CD14-positive monocyte (primary cell): ENCODE data around the gene KRTAP10-1. TPM values are rescaled to one million over a fixed set of nuclear protein-coding genes. Genes with fewer than 3 reads are reported as not detected.

Experiments
- DNase-seq, 3 donors: peaks; one replicate each; pipeline ENCODE4 v3.0.0-alpha.2; 2011 to 2022
- H2AFZ ChIP-seq: 2 replicates; pipeline ENCODE4 v1.6.0; 2012; ENCODE audit warnings: mild to moderate bottlenecking, low read depth, low read length, inconsistent platforms; ENCODE audit not compliant: insufficient read depth, poor library complexity, severe bottlenecking
- H3K27ac ChIP-seq, 2 donors: 1 replicate in 1 of 2; 2 replicates in 1 of 2; pipeline ENCODE4 v1.5.1; 2012 to 2013; ENCODE audit warnings: low read length in 2 of 2, control low read depth in 1 of 2, inconsistent platforms in 1 of 2, low read depth in 1 of 2, mild to moderate bottlenecking in 1 of 2
- H3K27me3 ChIP-seq, 2 donors: one replicate each; pipeline versions ENCODE4 v1.6.0 to v1.6.1; 2011 to 2013; ENCODE audit warnings: low read length in 2 of 2; ENCODE audit not compliant: control insufficient read depth in 2 of 2, insufficient read depth in 2 of 2
- H3K36me3 ChIP-seq, 2 donors: replicated peaks in 1 of 2; 1 replicate in 1 of 2; 2 replicates in 1 of 2; pipeline versions ENCODE4 v1.5.1 to v1.6.1; 2012 to 2013; ENCODE audit warnings: low read length in 2 of 2, control low read depth in 1 of 2, inconsistent platforms in 1 of 2, mild to moderate bottlenecking in 1 of 2; ENCODE audit not compliant: insufficient read depth in 2 of 2, control insufficient read depth in 1 of 2
- H3K4me1 ChIP-seq, 2 donors: 1 replicate in 1 of 2; 2 replicates in 1 of 2; pipeline versions ENCODE4 v1.5.1 to v1.6.1; 2012 to 2013; ENCODE audit warnings: low read length in 2 of 2, control low read depth in 1 of 2, inconsistent platforms in 1 of 2, mild to moderate bottlenecking in 1 of 2, moderate library complexity in 1 of 2; ENCODE audit not compliant: insufficient read depth in 2 of 2, control insufficient read depth in 1 of 2
- H3K4me2 ChIP-seq: replicated peaks from 2 replicates; pipeline ENCODE3; 2012; ENCODE audit warnings: low read length, moderate library complexity, mild to moderate bottlenecking; ENCODE audit not compliant: poor library complexity, severe bottlenecking; ENCODE audit errors: extremely low read depth
- H3K4me3 ChIP-seq, 3 experiments: fragments of 200-600 bp in 1 of 3; sonication (generic) in 1 of 3; replicated peaks in 1 of 3; 1 replicate in 2 of 3; 2 replicates in 1 of 3; pipeline ENCODE4 v1.5.1; 2011 to 2013; ENCODE audit warnings: low read length in 3 of 3, mild to moderate bottlenecking in 3 of 3, control low read depth in 2 of 3, low read depth in 2 of 3, inconsistent platforms in 1 of 3, moderate library complexity in 1 of 3
- H3K79me2 ChIP-seq: 2 replicates; pipeline ENCODE4 v1.6.0; 2012; ENCODE audit warnings: mild to moderate bottlenecking, control low read depth, inconsistent platforms, low read length, moderate library complexity; ENCODE audit not compliant: insufficient read depth
- H3K9ac ChIP-seq: 2 replicates; pipeline ENCODE4 v1.6.0; 2017; ENCODE audit warnings: low read length, mild to moderate bottlenecking; ENCODE audit not compliant: insufficient read depth, poor library complexity, severe bottlenecking
- H3K9me3 ChIP-seq, 2 donors: replicated peaks in 1 of 2; 1 replicate in 1 of 2; 2 replicates in 1 of 2; pipeline versions ENCODE4 v1.5.1 to v1.6.1; 2012 to 2013; ENCODE audit warnings: low read length in 2 of 2, control low read depth in 1 of 2; ENCODE audit not compliant: control insufficient read depth in 1 of 2, insufficient read depth in 1 of 2
- H4K20me1 ChIP-seq: 2 replicates; pipeline ENCODE4 v1.6.0; 2012; ENCODE audit warnings: mild to moderate bottlenecking, low read length, control low read depth, moderate library complexity; ENCODE audit not compliant: insufficient read depth
- H3K27ac Mint-ChIP-seq, 7 donors: one replicate each; pipeline ENCODE4 v1.8.0; 2020; ENCODE audit warnings: mild to moderate bottlenecking in 7 of 7, mixed read lengths in 7 of 7, moderate library complexity in 6 of 7, inconsistent platforms in 2 of 7
- H3K27me3 Mint-ChIP-seq, 3 donors: one replicate each; pipeline ENCODE4 v1.8.0; 2021 to 2022; ENCODE audit warnings: low read depth in 3 of 3, mild to moderate bottlenecking in 3 of 3, mixed read lengths in 3 of 3, moderate library complexity in 3 of 3, inconsistent platforms in 1 of 3
- H3K36me3 Mint-ChIP-seq, 2 donors: one replicate each; pipeline ENCODE4 v1.8.0; 2020; ENCODE audit warnings: mixed read lengths in 2 of 2, inconsistent platforms in 1 of 2, mild to moderate bottlenecking in 1 of 2
- H3K4me1 Mint-ChIP-seq: one replicate; pipeline ENCODE4 v1.8.0; 2020; ENCODE audit warnings: mild to moderate bottlenecking, mixed read lengths
- H3K4me3 Mint-ChIP-seq, 2 donors: one replicate each; pipeline ENCODE4 v1.8.0; 2020; ENCODE audit warnings: mild to moderate bottlenecking in 2 of 2, mixed read lengths in 2 of 2, moderate library complexity in 1 of 2
- H3K9me3 Mint-ChIP-seq, 7 donors: one replicate each; pipeline ENCODE4 v1.8.0; 2020 to 2022; ENCODE audit warnings: mixed read lengths in 7 of 7, mild to moderate bottlenecking in 6 of 7, moderate library complexity in 6 of 7, inconsistent platforms in 2 of 7
- CTCF ChIP-seq: fragments of 200-600 bp; IDR thresholded peaks from one replicate; pipeline ENCODE4 v1.8.0; 2022; ENCODE audit warnings: antibody characterized with exemption, mild to moderate bottlenecking
- WGBS: methylation state at CpG from one replicate; pipeline ENCODE4 v1.1.5; 2013; ENCODE audit warnings: missing lambda C conversion rate; ENCODE audit not compliant: insufficient coverage; 5-methylcytosine and 5-hydroxymethylcytosine counted together
- intact Hi-C, 2 donors: fragments of 100-400 bp; cut with micrococcal nuclease; formaldehyde crosslinking; loops; one replicate each; pipeline versions ENCODE4 v1.15.0 to v1.15.1; 2023
- polyA plus RNA-seq, 3 donors: library from polyadenylated mRNA; depleted of rRNA in 1 of 3; unstranded in 2 of 3; stranded (reverse) in 1 of 3; fragments of 300-500 nt in 2 of 3; fragments of >200 nt in 1 of 3; fragmentation: Illumina TruSeq in 2 of 3; gene quantifications; 1 replicate in 2 of 3; 2 replicates in 1 of 3; pipeline ENCODE4 v1.2.3, GENCODE V29; 2012 to 2021

Gene KRTAP10-1
- polyA plus RNA-seq, 3 donors: not detected

- no peak overlapping the region for H3K27ac Mint-ChIP-seq
- Histone ChIP-seq H3K4me2 (no peak overlapping the region), H3K4me3 (no peak overlapping the region), H3K27me3 (peaks cover 0 to 3% of the 10 kb centered on the region in 2 donors), H2AFZ (no peak overlapping the region), H3K4me1 (no peaks in the 10 kb centered on the region), H3K9ac (no peak overlapping the region), H3K27ac (no peak overlapping the region), H3K36me3 (no peaks in the 10 kb centered on the region), H3K79me2 (no peaks in the 10 kb centered on the region), H3K9me3 (peaks cover 11 to 44% of the 10 kb centered on the region in 2 donors), H4K20me1 (no peaks in the 10 kb centered on the region)
- peaks cover 21 to 64% (median 50%) of the 10 kb centered on the region in 7 donors for H3K9me3 Mint-ChIP-seq
- H3K4me3 Mint-ChIP-seq: no peak overlapping the region
- no peaks in the 10 kb centered on the region for H3K36me3 Mint-ChIP-seq
- no peaks in the 10 kb centered on the region for H3K4me1 Mint-ChIP-seq
- peaks cover 10 to 39% (median 18%) of the 10 kb centered on the region in 3 donors for H3K27me3 Mint-ChIP-seq
- no peak for TF ChIP-seq CTCF
- DNase-seq: no peak
- intact Hi-C loops: no loop called here
- WGBS: 98% methylated on average over 11 of the region's 17 CpGs
These were observed 38.5 kb upstream of the KRTAP10-1 start for GRCh38 chr21:44578371-44579055.

GRCh38 chr21:44576025-44576420 lies 36.0 kb upstream of the KRTAP10-1 start:
- Histone ChIP-seq H3K27me3 (no peaks in the 10 kb centered on the region), H3K4me1 (no peaks in the 10 kb centered on the region), H3K79me2 (no peaks in the 10 kb centered on the region), H3K27ac (no peak overlapping the region), H3K4me3 (no peak overlapping the region), H2AFZ (no peak overlapping the region), H3K36me3 (no peaks in the 10 kb centered on the region), H3K4me2 (no peak overlapping the region), H4K20me1 (no peaks in the 10 kb centered on the region), H3K9me3 (peaks cover 5 to 50% of the 10 kb centered on the region in 2 donors), H3K9ac (no peak overlapping the region)
- Mint-ChIP-seq H3K27ac (no peak overlapping the region), H3K4me1 (no peaks in the 10 kb centered on the region), H3K9me3 (peaks cover 19 to 59% (median 41%) of the 10 kb centered on the region in 7 donors), H3K4me3 (no peak overlapping the region), H3K36me3 (no peaks in the 10 kb centered on the region), H3K27me3 (peaks cover 7 to 26% (median 19%) of the 10 kb centered on the region in 3 donors)
- TF ChIP-seq CTCF: no peak
- 77% methylated on average over 5 of the region's 10 CpGs for WGBS
- intact Hi-C loops: no loop called here
- no peak for DNase-seq
